Measurements from ENCODE around the gene FGA.

DNA sequence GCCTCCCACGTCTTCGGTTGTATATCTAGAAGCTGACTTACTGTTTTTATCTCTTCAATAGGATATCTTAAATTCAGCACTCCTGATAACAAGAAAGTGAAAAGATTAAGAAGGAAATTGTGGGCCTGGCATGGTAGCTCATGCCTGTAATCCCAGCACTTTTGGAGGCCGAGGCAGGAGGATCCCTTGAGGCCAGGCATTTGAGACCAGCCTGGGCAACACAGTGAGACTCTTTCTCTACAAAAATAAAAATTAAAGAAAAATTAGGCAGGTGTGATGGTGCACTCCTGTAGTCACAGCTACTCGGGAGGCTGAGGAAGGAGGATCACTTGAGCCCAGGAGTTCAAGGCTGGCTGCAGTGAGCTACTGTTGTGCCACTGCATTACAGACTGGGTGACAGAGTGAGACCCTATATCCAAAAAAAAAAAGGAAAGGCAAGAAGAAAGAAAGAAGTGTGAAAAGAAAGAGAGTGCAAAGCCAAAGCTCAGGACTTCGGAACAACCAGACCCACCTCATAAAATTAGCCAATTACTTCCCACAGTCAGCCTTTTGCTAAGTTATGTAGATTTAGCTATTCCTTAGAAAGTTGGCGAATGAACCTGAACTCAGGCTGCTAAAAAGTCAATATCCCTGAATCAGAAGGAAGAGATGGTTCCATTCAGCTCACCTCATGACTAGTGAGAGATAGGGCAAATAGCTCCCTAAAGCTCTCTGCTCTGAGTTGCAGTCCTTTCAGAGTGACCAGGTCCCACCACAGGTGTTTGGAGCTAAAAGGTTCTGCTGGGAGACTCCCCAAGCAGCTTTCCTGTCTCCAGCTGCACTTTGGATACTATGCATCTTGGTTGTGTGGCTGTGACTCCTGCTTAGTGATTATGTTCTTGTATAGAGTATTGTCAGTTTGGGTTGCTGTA is 12.7 kb upstream of the FGA start:
- TF ChIP-seq, protein P1, sequence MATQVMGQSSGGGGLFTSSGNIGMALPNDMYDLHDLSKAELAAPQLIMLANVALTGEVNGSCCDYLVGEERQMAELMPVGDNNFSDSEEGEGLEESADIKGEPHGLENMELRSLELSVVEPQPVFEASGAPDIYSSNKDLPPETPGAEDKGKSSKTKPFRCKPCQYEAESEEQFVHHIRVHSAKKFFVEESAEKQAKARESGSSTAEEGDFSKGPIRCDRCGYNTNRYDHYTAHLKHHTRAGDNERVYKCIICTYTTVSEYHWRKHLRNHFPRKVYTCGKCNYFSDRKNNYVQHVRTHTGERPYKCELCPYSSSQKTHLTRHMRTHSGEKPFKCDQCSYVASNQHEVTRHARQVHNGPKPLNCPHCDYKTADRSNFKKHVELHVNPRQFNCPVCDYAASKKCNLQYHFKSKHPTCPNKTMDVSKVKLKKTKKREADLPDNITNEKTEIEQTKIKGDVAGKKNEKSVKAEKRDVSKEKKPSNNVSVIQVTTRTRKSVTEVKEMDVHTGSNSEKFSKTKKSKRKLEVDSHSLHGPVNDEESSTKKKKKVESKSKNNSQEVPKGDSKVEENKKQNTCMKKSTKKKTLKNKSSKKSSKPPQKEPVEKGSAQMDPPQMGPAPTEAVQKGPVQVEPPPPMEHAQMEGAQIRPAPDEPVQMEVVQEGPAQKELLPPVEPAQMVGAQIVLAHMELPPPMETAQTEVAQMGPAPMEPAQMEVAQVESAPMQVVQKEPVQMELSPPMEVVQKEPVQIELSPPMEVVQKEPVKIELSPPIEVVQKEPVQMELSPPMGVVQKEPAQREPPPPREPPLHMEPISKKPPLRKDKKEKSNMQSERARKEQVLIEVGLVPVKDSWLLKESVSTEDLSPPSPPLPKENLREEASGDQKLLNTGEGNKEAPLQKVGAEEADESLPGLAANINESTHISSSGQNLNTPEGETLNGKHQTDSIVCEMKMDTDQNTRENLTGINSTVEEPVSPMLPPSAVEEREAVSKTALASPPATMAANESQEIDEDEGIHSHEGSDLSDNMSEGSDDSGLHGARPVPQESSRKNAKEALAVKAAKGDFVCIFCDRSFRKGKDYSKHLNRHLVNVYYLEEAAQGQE (IDR thresholded peaks at IDR 0.05; ENCODE audit: low read depth): no peak
- TF ChIP-seq YY1 (IDR thresholded peaks at IDR 0.05; ENCODE audit: low read depth): no peak
- no peak for TF ChIP-seq TAF1 (IDR thresholded peaks at IDR 0.05; ENCODE audit: low read depth)
- TF ChIP-seq CREB1 (IDR thresholded peaks at IDR 0.05; ENCODE audit: low read depth): no peak
- TF ChIP-seq RAD21 (IDR thresholded peaks at IDR 0.05; ENCODE audit: low read depth): no peak
- no peak for TF ChIP-seq NFIC (IDR thresholded peaks at IDR 0.05)
- no peak for TF ChIP-seq TEAD4 (IDR thresholded peaks at IDR 0.05)
- no peak for TF ChIP-seq EP300 (IDR thresholded peaks at IDR 0.05; ENCODE audit: borderline replicate concordance)
- TF ChIP-seq, protein P2, sequence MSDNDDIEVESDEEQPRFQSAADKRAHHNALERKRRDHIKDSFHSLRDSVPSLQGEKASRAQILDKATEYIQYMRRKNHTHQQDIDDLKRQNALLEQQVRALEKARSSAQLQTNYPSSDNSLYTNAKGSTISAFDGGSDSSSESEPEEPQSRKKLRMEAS (IDR thresholded peaks at IDR 0.05): no peak
- TF ChIP-seq CEBPB (IDR thresholded peaks at IDR 0.05): no peak
- TF ChIP-seq, protein P3, sequence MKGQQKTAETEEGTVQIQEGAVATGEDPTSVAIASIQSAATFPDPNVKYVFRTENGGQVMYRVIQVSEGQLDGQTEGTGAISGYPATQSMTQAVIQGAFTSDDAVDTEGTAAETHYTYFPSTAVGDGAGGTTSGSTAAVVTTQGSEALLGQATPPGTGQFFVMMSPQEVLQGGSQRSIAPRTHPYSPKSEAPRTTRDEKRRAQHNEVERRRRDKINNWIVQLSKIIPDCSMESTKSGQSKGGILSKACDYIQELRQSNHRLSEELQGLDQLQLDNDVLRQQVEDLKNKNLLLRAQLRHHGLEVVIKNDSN (IDR thresholded peaks at IDR 0.05): no peak
- no peak for TF ChIP-seq TCF12 (IDR thresholded peaks at IDR 0.05; ENCODE audit: low read depth)
- TF ChIP-seq EGR1 (IDR thresholded peaks at IDR 0.05): no peak
- TF ChIP-seq FOXM1 (IDR thresholded peaks at IDR 0.05; ENCODE audit: borderline replicate concordance, low read depth): no peak
